Measurements from ENCODE around the gene RGS3. TPM values are rescaled to one million over a fixed set of nuclear protein-coding genes. Genes with fewer than 3 reads are reported as not detected.

RGS3 gene
- polyA plus RNA-seq, 1 experiment: 41.0 TPM

- CTCF ChIA-PET: interaction anchor here (1.0 to 24.3 kb wide), 6 partner anchors 10 to 181 kb away, joined by 3 to 767 read pairs (median 10); partner anchors contain the start of gene ALAD
- H3K27ac ChIP-seq (ENCODE audit: low read depth, low read length): no peak overlapping the region
- H3K27me3 ChIP-seq (ENCODE audit: control insufficient read depth, insufficient read depth, low read length): no peaks in the 10 kb centered on the region
- no peak for DNase-seq (ENCODE audit: low read depth, low spot score)
- no peaks in the 10 kb centered on the region for H3K9me3 ChIP-seq (ENCODE audit: control insufficient read depth, insufficient read depth, low read length)
- H3K4me3 ChIP-seq (ENCODE audit: low read depth, low read length): no peak overlapping the region; the same call in 1 of the 2 replicates
- POLR2A ChIA-PET: interaction anchor here (0.8 to 1.0 kb wide), 4 partner anchors 13 to 172 kb away, joined by 3 to 5 read pairs (median 4); partner anchors contain the start of genes C9orf43 and POLE3
- TF ChIP-seq, protein P1, sequence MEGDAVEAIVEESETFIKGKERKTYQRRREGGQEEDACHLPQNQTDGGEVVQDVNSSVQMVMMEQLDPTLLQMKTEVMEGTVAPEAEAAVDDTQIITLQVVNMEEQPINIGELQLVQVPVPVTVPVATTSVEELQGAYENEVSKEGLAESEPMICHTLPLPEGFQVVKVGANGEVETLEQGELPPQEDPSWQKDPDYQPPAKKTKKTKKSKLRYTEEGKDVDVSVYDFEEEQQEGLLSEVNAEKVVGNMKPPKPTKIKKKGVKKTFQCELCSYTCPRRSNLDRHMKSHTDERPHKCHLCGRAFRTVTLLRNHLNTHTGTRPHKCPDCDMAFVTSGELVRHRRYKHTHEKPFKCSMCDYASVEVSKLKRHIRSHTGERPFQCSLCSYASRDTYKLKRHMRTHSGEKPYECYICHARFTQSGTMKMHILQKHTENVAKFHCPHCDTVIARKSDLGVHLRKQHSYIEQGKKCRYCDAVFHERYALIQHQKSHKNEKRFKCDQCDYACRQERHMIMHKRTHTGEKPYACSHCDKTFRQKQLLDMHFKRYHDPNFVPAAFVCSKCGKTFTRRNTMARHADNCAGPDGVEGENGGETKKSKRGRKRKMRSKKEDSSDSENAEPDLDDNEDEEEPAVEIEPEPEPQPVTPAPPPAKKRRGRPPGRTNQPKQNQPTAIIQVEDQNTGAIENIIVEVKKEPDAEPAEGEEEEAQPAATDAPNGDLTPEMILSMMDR (IDR thresholded peaks at IDR 0.05; ENCODE audit: low read depth, low read length): peak; percentile 31
Observed at GRCh38 chr9:113581865-113582697, 118.6 kb downstream of the RGS3 start.

GRCh38 chr9:113582698-113583200, 119.2 kb downstream of the RGS3 start:
- Histone ChIP-seq H3K9me3 (ENCODE audit: control insufficient read depth, insufficient read depth, low read length) (no peaks in the 10 kb centered on the region), H3K27me3 (ENCODE audit: control insufficient read depth, insufficient read depth, low read length) (no peaks in the 10 kb centered on the region), H3K4me3 (ENCODE audit: low read depth, low read length) (no peak overlapping the region), H3K27ac (ENCODE audit: low read depth, low read length) (no peak overlapping the region)
- no peak for DNase-seq (ENCODE audit: low read depth, low spot score)
- CTCF ChIA-PET: interaction anchor here (1.0 to 24.3 kb wide), 6 partner anchors 9 to 182 kb away, joined by 3 to 767 read pairs (median 10); partner anchors contain the start of gene ALAD
- TF ChIP-seq, protein P1 (IDR thresholded peaks at IDR 0.05; ENCODE audit: low read depth, low read length): no peak
- POLR2A ChIA-PET: interaction anchor here (0.7 to 1.0 kb wide), 3 partner anchors 70 to 173 kb away, joined by 3 to 4 read pairs (median 4); partner anchors contain the start of genes C9orf43 and POLE3

GRCh38 chr9:113583511-113584427, 120.2 kb downstream of the RGS3 start:
- ChIA-PET POLR2A (interaction anchor here (0.7 kb wide), 1 partner anchor 69 kb away, joined by 4 read pairs; no protein-coding TSS in a partner anchor), CTCF (interaction anchor here (0.9 to 24.3 kb wide), 4 partner anchors 8 to 138 kb away, joined by 4 to 767 read pairs (median 26); no protein-coding TSS in a partner anchor)
- no peak for DNase-seq (ENCODE audit: low read depth, low spot score)
- Histone ChIP-seq H3K27ac (ENCODE audit: low read depth, low read length) (no peak overlapping the region), H3K9me3 (ENCODE audit: control insufficient read depth, insufficient read depth, low read length) (no peaks in the 10 kb centered on the region), H3K27me3 (ENCODE audit: control insufficient read depth, insufficient read depth, low read length) (no peaks in the 10 kb centered on the region), H3K4me3 (ENCODE audit: low read depth, low read length) (no peak overlapping the region)
- TF ChIP-seq, protein P1 (IDR thresholded peaks at IDR 0.05; ENCODE audit: low read depth, low read length): no peak

GRCh38 chr9:113584428-113585084, 121.0 kb downstream of the RGS3 start:
- Histone ChIP-seq H3K27ac (ENCODE audit: low read depth, low read length) (no peak overlapping the region), H3K4me3 (ENCODE audit: low read depth, low read length) (no peak overlapping the region), H3K27me3 (ENCODE audit: control insufficient read depth, insufficient read depth, low read length) (no peaks in the 10 kb centered on the region), H3K9me3 (ENCODE audit: control insufficient read depth, insufficient read depth, low read length) (no peaks in the 10 kb centered on the region)
- no peak for DNase-seq (ENCODE audit: low read depth, low spot score)
- CTCF ChIA-PET: interaction anchor here (0.9 to 24.3 kb wide), 2 partner anchors 72 to 138 kb away, joined by 4 to 767 read pairs; no protein-coding TSS in a partner anchor
- POLR2A ChIA-PET: no interaction called here
- TF ChIP-seq, protein P1 (IDR thresholded peaks at IDR 0.05; ENCODE audit: low read depth, low read length): no peak
